OCI-LY3 (cell line): Measurements from ENCODE around the gene LRRC4.

Experiments used
- H2AFZ ChIP-seq: fragments of 200-600, 300-600 bp; shearing (Covaris generic); 2 replicates; pipeline ENCODE4 v1.6.0; 2014; ENCODE audit warnings: antibody characterized with exemption, low read depth, low read length
- H3K27ac ChIP-seq: fragments of 200-600, 300-600 bp; sonication (generic); 2 replicates; pipeline ENCODE4 v1.5.1; 2014; ENCODE audit warnings: mild to moderate bottlenecking, low read length, moderate library complexity, mixed read lengths
- H3K27me3 ChIP-seq: fragments of 200-600, 300-600 bp; sonication (generic); 2 replicates; pipeline ENCODE4 v1.6.1; 2014; ENCODE audit warnings: low read depth, low read length, mixed read lengths
- H3K36me3 ChIP-seq: fragments of 200-600, 300-600 bp; sonication (generic); replicated peaks from 2 replicates; pipeline ENCODE3; 2014; ENCODE audit warnings: low read depth, low read length, mixed read lengths
- H3K4me1 ChIP-seq: fragments of 300-600, 200-600 bp; sonication (generic); 2 replicates; pipeline ENCODE4 v1.6.1; 2014; ENCODE audit warnings: low read length, mixed read lengths
- H3K4me2 ChIP-seq: fragments of 200-600, 300-600 bp; sonication (generic); 2 replicates; pipeline ENCODE4 v1.6.1; 2014; ENCODE audit warnings: low read length, mixed read lengths
- H3K4me3 ChIP-seq: fragments of 300-600, 200-600 bp; sonication (generic); 2 replicates; pipeline ENCODE4 v1.5.1; 2014; ENCODE audit warnings: antibody characterized with exemption, mild to moderate bottlenecking, low read length, moderate library complexity
- H3K79me2 ChIP-seq: fragments of 300-600, 200-600 bp; shearing (Covaris generic); 2 replicates; pipeline ENCODE4 v1.6.1; 2014; ENCODE audit warnings: mild to moderate bottlenecking, low read length, mixed read lengths
- H3K9ac ChIP-seq: fragments of 300-600, 200-600 bp; shearing (Covaris generic); 2 replicates; pipeline ENCODE4 v1.6.0; 2014; ENCODE audit warnings: mild to moderate bottlenecking, low read length, moderate library complexity
- H3K9me3 ChIP-seq: fragments of 200-600, 300-600 bp; shearing (Covaris generic); 2 replicates; pipeline ENCODE4 v1.6.1; 2014; ENCODE audit warnings: low read length, mixed read lengths; ENCODE audit not compliant: insufficient read depth
- H4K20me1 ChIP-seq: fragments of 200-600, 300-600 bp; sonication (generic); 2 replicates; pipeline ENCODE4 v1.6.1; 2016; ENCODE audit warnings: low read length, mixed read lengths; ENCODE audit not compliant: insufficient read depth
- EZH2phosphoT487 ChIP-seq: fragments of 200-600 bp; shearing (Covaris generic); IDR thresholded peaks from 2 replicates; pipeline ENCODE4 v1.6.1; 2018; ENCODE audit warnings: antibody characterized with exemption, mixed run types, low read depth
- TF ChIP-seq, protein P1 (sequence below): fragments of 200-600, 300-600 bp; sonication (generic); IDR thresholded peaks from 2 replicates; pipeline ENCODE4 v1.5.1; 2014; ENCODE audit warnings: antibody characterized with exemption, low read length, low read depth

LRRC4 gene

DNA sequence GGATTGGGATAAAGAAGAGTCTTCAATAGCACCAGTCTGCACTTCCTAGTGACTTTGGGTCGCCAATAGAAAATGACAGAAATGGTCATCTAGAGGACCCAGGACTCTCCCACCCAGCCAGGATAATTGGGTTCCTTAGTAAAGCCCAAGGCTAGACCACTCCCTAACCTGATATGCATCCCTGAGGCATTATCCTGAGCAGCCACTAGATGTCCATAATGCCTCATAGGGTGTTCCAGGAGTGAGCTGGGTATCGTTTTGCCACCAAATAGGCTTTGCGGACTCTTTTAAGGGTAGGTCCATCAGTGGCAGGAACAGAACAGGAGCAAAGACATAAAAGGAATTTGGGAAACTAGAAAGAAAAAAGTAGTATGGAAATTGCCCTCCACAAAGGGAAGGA, 4.5 kb upstream of the LRRC4 start:
- H3K27ac ChIP-seq: no peak overlapping the region
- H2AFZ ChIP-seq: no peak overlapping the region
- H3K9ac ChIP-seq: no peak overlapping the region
- peaks cover 42% of the 10 kb centered on the region for H3K4me1 ChIP-seq
- TF ChIP-seq EZH2phosphoT487: no peak
- H3K27me3 ChIP-seq: no peaks in the 10 kb centered on the region
- H3K9me3 ChIP-seq: no peaks in the 10 kb centered on the region
- H3K4me2 ChIP-seq: 0 out of 2 replicates have a peak overlapping the region, but pooled peaks have one; percentile 52
- peaks cover under 1% of the 10 kb centered on the region for H3K36me3 ChIP-seq
- peaks cover 70% of the 10 kb centered on the region for H4K20me1 ChIP-seq
- H3K4me3 ChIP-seq: no peak overlapping the region
- H3K79me2 ChIP-seq: peaks cover 12% of the 10 kb centered on the region

DNA sequence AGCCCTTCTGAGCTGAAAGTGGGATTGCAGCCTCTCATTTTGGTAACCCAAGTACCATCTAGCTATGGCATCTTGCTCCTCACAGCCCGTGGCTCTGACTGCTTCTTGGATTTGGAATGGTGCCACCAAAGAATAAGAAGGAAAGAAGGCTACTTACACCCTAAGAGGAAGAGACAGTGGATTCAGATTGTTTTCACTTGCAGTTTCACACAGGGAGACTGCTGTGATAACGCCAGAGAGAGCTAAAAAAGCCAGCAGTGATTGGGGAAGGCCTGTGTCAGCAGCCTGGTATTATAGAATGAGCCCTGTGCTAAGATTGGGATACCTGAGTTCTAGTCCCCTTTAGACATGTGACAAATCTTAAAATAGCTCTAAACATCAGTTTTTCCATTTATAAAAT, 3.6 kb upstream of the LRRC4 start:
- H3K9ac ChIP-seq: no peak overlapping the region
- TF ChIP-seq EZH2phosphoT487: no peak
- TF ChIP-seq, protein P1, sequence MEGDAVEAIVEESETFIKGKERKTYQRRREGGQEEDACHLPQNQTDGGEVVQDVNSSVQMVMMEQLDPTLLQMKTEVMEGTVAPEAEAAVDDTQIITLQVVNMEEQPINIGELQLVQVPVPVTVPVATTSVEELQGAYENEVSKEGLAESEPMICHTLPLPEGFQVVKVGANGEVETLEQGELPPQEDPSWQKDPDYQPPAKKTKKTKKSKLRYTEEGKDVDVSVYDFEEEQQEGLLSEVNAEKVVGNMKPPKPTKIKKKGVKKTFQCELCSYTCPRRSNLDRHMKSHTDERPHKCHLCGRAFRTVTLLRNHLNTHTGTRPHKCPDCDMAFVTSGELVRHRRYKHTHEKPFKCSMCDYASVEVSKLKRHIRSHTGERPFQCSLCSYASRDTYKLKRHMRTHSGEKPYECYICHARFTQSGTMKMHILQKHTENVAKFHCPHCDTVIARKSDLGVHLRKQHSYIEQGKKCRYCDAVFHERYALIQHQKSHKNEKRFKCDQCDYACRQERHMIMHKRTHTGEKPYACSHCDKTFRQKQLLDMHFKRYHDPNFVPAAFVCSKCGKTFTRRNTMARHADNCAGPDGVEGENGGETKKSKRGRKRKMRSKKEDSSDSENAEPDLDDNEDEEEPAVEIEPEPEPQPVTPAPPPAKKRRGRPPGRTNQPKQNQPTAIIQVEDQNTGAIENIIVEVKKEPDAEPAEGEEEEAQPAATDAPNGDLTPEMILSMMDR: no peak
- no peak overlapping the region for H2AFZ ChIP-seq
- peaks cover 42% of the 10 kb centered on the region for H3K4me1 ChIP-seq
- H3K79me2 ChIP-seq: peaks cover 13% of the 10 kb centered on the region
- no peaks in the 10 kb centered on the region for H3K27me3 ChIP-seq
- no peak overlapping the region for H3K4me2 ChIP-seq
- H3K27ac ChIP-seq: no peak overlapping the region
- peaks cover 66% of the 10 kb centered on the region for H4K20me1 ChIP-seq
- no peaks in the 10 kb centered on the region for H3K9me3 ChIP-seq
- no peak overlapping the region for H3K4me3 ChIP-seq
- H3K36me3 ChIP-seq: peaks cover 9% of the 10 kb centered on the region

DNA sequence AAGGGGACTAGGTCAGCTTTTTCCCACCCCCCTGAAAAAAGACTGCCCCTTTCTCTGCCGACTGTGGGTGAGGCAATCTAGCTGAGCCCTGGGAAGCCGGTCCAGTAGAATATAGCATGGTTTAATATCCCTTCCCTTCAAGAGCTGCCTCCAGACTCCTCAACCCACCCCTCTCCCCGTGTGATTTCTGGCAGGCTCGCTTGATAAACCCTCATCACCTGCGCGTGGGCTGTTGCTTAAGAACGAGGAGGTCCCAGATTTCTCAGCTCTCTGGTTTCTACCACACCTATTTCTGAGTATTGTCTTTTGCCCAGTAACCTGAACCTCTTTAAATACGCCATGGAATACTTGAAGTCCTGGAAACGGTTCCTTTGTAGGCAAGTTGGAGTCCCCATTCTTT, 2.0 kb upstream of the LRRC4 start:
- no peak overlapping the region for H3K9ac ChIP-seq
- no peak overlapping the region for H3K4me2 ChIP-seq
- H3K27ac ChIP-seq: no peak overlapping the region
- H3K4me3 ChIP-seq: no peak overlapping the region
- H4K20me1 ChIP-seq: peaks cover 50% of the 10 kb centered on the region
- H3K9me3 ChIP-seq: no peaks in the 10 kb centered on the region
- peaks cover 12% of the 10 kb centered on the region; the same call in 1 of the 2 replicates for H3K79me2 ChIP-seq
- no peaks in the 10 kb centered on the region for H3K27me3 ChIP-seq
- peaks cover 36% of the 10 kb centered on the region for H3K4me1 ChIP-seq
- H3K36me3 ChIP-seq: peaks cover 22% of the 10 kb centered on the region
- no peak for TF ChIP-seq EZH2phosphoT487
- TF ChIP-seq, protein P1: no peak
- H2AFZ ChIP-seq: no peak overlapping the region

DNA sequence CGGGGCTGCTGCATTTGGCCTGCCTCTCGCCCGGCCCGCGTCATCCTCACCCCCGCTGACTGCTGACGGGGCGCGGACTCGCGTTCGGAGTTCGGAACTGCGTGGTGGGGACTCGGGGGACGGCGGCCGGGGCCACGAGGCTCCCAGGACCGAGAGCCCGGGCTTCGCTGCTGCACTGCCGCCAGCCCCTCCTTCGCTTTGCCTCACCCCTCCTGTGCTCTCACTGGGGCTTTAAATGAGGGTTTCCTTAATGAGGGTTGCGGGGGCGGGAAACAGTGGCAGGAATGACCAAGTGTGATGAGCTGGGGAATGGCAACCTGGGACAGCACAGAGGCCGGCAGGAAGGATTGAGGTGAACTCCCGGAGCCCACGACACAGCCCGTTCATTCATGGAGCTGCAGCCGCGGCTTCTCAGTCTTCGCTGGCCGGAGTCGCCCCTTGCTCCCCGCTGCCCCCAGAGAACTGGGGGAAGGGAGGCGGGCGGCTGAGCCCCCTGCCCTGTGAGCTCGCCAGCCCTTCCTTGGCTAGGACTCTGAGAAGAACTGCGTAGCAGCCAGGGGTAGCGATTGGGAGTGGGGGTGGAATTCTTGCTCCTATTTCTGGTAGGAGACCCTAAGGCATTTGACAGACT, 1.5 kb upstream of the LRRC4 start:
- peaks cover 30% of the 10 kb centered on the region for H3K4me1 ChIP-seq
- H4K20me1 ChIP-seq: peaks cover 45% of the 10 kb centered on the region
- H3K36me3 ChIP-seq: peaks cover 22% of the 10 kb centered on the region
- peaks cover 8% of the 10 kb centered on the region; the same call in 1 of the 2 replicates for H3K79me2 ChIP-seq
- no peak overlapping the region for H3K4me3 ChIP-seq
- TF ChIP-seq, protein P1: no peak
- TF ChIP-seq EZH2phosphoT487: no peak
- H2AFZ ChIP-seq: no peak overlapping the region
- H3K9ac ChIP-seq: no peak overlapping the region
- no peak overlapping the region for H3K4me2 ChIP-seq
- H3K27ac ChIP-seq: no peak overlapping the region
- H3K27me3 ChIP-seq: no peaks in the 10 kb centered on the region
- no peaks in the 10 kb centered on the region for H3K9me3 ChIP-seq
